ENCODE results near the gene CACNB1.

DNA sequence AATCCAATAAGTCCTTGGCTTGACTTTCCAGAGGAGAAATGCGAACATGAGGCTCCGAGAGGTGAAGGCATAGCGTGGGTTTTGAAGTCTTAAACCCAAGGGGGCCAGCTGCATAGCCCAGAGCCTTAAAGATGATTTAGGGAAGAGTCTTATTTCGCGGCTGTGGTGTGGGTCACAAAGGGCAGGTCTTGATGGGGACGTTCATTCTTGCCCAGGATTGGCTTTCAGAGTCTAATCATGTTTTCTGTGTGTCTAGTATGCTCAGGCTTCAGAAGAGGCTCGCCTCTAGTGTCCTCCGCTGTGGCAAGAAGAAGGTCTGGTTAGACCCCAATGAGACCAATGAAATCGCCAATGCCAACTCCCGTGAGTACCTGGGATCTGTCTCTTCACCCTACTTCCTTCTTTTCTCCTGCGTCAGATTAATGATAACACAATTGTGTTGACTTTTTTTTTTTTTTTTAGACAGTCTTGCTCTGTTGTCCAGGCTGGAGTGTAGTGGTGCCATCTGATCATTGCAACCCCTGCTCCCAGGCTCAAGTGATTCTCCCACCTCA is 3.6 kb upstream of the CACNB1 start:
- no peak for TF ChIP-seq BACH2 (CRISPR knock-in tag; IDR thresholded peaks at IDR 0.05; ENCODE audit: borderline replicate concordance)
- no peak for TF ChIP-seq ARNTL (CRISPR knock-in tag; IDR thresholded peaks at IDR 0.05; ENCODE audit: borderline replicate concordance, low read depth)

Data from SK-N-SH treated with all-trans-retinoic acid at 6 μM for 48 hours (cell line).